Liver (tissue), 2 donors: ENCODE data around the gene TUBA1C.

Experiments used
- RAD21 ChIP-seq, 2 donors: IDR thresholded peaks; 2 replicates each; pipeline ENCODE4 v1.6.1; 2016; ENCODE audit warnings: antibody characterized with exemption in 2 of 2, mild to moderate bottlenecking in 2 of 2
- SP1 ChIP-seq: IDR thresholded peaks from 2 replicates; pipeline ENCODE4 v1.6.1; 2018; ENCODE audit warnings: antibody characterized with exemption, mild to moderate bottlenecking
- donor health status: healthy.

GRCh38 chr12:49236423-49236822 lies 28.5 kb upstream of the TUBA1C start:
- no peak for TF ChIP-seq RAD21 (IDR thresholded peaks at IDR 0.05)
- no peak for TF ChIP-seq SP1
